CD4-positive, alpha-beta T cell (primary cell): ENCODE measurements around the gene GPAT2. TPM values are rescaled to one million over a fixed set of nuclear protein-coding genes. Genes with fewer than 3 reads are reported as not detected.
A peak's percentile ranks its signal among the peaks of the same experiment; 100 is the strongest.

Experiments used
- ATAC-seq: fragments of 200-7000 bp; cut with Tn5 transposase; one replicate; pipeline ENCODE4 v1.10.0; 2022; ENCODE audit warnings: mild to moderate bottlenecking; ENCODE audit not compliant: poor library complexity
- CTCF ChIA-PET: fragments of 350-600 bp; sonication (Branson Sonifier 250); formaldehyde crosslinking; loops from one replicate; lab custom pipeline; 2021; ENCODE audit warnings: antibody characterized with exemption, inconsistent platforms; lab: Charles Lee
- POLR2A ChIA-PET: fragments of 350-600 bp; sonication (Branson Sonifier 250); formaldehyde crosslinking; loops from one replicate; lab custom pipeline; 2021; ENCODE audit warnings: antibody characterized with exemption, inconsistent platforms; lab: Charles Lee
- DNase-seq, 14 experiments: peaks; one replicate each; pipeline ENCODE4 v3.0.0-alpha.2; 2013 to 2020; ENCODE audit warnings: mixed read lengths in 2 of 14
- H3K27ac ChIP-seq, 2 donors: one replicate each; pipeline versions ENCODE4 v1.5.1 to v1.7.0; 2013; ENCODE audit warnings: low read length in 2 of 2, low read depth in 1 of 2, mild to moderate bottlenecking in 1 of 2
- H3K27me3 ChIP-seq, 2 experiments: 1 replicate in 1 of 2; 2 replicates in 1 of 2; pipeline versions ENCODE4 v1.6.1 to v1.7.0; 2013; ENCODE audit warnings: low read length in 2 of 2, control low read depth in 1 of 2, mild to moderate bottlenecking in 1 of 2, moderate library complexity in 1 of 2; ENCODE audit not compliant: insufficient read depth in 2 of 2, control insufficient read depth in 1 of 2
- H3K36me3 ChIP-seq: one replicate; pipeline ENCODE4 v1.6.1; 2013; ENCODE audit warnings: low read length, control low read depth; ENCODE audit not compliant: insufficient read depth
- H3K4me1 ChIP-seq: one replicate; pipeline ENCODE4 v1.6.1; 2013; ENCODE audit warnings: low read length, control low read depth; ENCODE audit not compliant: insufficient read depth
- H3K4me3 ChIP-seq: one replicate; pipeline ENCODE4 v1.5.1; 2013; ENCODE audit warnings: mild to moderate bottlenecking, low read length, moderate library complexity
- H3K9me3 ChIP-seq, 2 experiments: 1 replicate in 1 of 2; 2 replicates in 1 of 2; pipeline versions ENCODE4 v1.6.1 to v1.7.0; 2013; ENCODE audit warnings: low read length in 2 of 2, mild to moderate bottlenecking in 2 of 2, control low read depth in 1 of 2, moderate library complexity in 1 of 2; ENCODE audit not compliant: control insufficient read depth in 1 of 2, insufficient read depth in 1 of 2
- H3K27ac Mint-ChIP-seq: one replicate; pipeline ENCODE4 v1.8.0; 2020; ENCODE audit warnings: mixed read lengths
- H3K27me3 Mint-ChIP-seq: one replicate; pipeline ENCODE4 v1.8.0; 2021; ENCODE audit warnings: mixed read lengths
- H3K36me3 Mint-ChIP-seq: one replicate; pipeline ENCODE4 v1.8.0; 2021; ENCODE audit warnings: low read depth, mixed read lengths
- H3K4me1 Mint-ChIP-seq: one replicate; pipeline ENCODE4 v1.8.0; 2021; ENCODE audit warnings: low read depth, mixed read lengths
- H3K4me3 Mint-ChIP-seq: one replicate; pipeline ENCODE4 v1.8.0; 2020; ENCODE audit warnings: mild to moderate bottlenecking, mixed read lengths
- H3K9me3 Mint-ChIP-seq: one replicate; pipeline ENCODE4 v1.8.0; 2020; ENCODE audit warnings: mixed read lengths
- CTCF ChIP-seq: fragments of 200-600 bp; IDR thresholded peaks from one replicate; pipeline ENCODE4 v1.8.0; 2022; ENCODE audit warnings: antibody characterized with exemption, mild to moderate bottlenecking
- intact Hi-C, 2 experiments: fragments of 100-400 bp; cut with DNase I in 1 of 2; cut with micrococcal nuclease in 1 of 2; formaldehyde crosslinking; loops; one replicate each; pipeline versions ENCODE4 v1.15.1 to v1.9.0; 2023 to 2025; cut with DNase I, micrococcal nuclease
- total RNA-seq, 174 experiments: library from RNA in 2 of 174; stranded (reverse) in 2 of 174; gene quantifications; one replicate each; pipeline ENCODE4 v1.2.3 and lab custom pipeline; 2021 to 2026

GPAT2 gene
- total RNA-seq, 2 experiments from 2014 or later, result 1.3 to 2.0 TPM

- no peak overlapping the region for H3K27ac Mint-ChIP-seq
- ChIA-PET CTCF (no interaction called here), POLR2A (no interaction called here)
- no peaks in the 10 kb centered on the region for H3K36me3 Mint-ChIP-seq
- Histone ChIP-seq H3K36me3 (no peaks in the 10 kb centered on the region), H3K27me3 (no peaks in the 10 kb centered on the region), H3K9me3 (peaks cover 0 to 9% of the 10 kb centered on the region in 2 experiments), H3K4me1 (no peaks in the 10 kb centered on the region), H3K27ac (no peak overlapping the region), H3K4me3 (no peak overlapping the region)
- TF ChIP-seq CTCF, result no peak
- no peak overlapping the region for H3K4me3 Mint-ChIP-seq
- intact Hi-C loops, result no loop called here
- ATAC-seq, result no peak
- peaks cover 5% of the 10 kb centered on the region for H3K27me3 Mint-ChIP-seq
- no peaks in the 10 kb centered on the region for H3K4me1 Mint-ChIP-seq
- H3K9me3 Mint-ChIP-seq, result no peaks in the 10 kb centered on the region
- peak in 1 of 14 experiments; percentile 16 for DNase-seq
These were observed 47.7 kb upstream of the GPAT2 start for GRCh38 chr2:96082211-96083063.

- H3K4me3 Mint-ChIP-seq, result no peak overlapping the region
- intact Hi-C loops, result no loop called here
- no peaks in the 10 kb centered on the region for H3K9me3 Mint-ChIP-seq
These were observed 46.3 kb upstream of the GPAT2 start for GRCh38 chr2:96081042-96081441.

GRCh38 chr2:96075199-96075771 is 40.6 kb upstream of the GPAT2 start:
- Mint-ChIP-seq H3K27me3 (no peaks in the 10 kb centered on the region), H3K4me3 (no peak overlapping the region), H3K4me1 (no peaks in the 10 kb centered on the region), H3K9me3 (peaks cover 5% of the 10 kb centered on the region), H3K36me3 (no peaks in the 10 kb centered on the region), H3K27ac (no peak overlapping the region)
- DNase-seq, result no peak
- ChIA-PET POLR2A (no interaction called here), CTCF (no interaction called here)
- Histone ChIP-seq H3K4me3 (no peak overlapping the region), H3K36me3 (no peaks in the 10 kb centered on the region), H3K27me3 (no peaks in the 10 kb centered on the region), H3K27ac (no peak overlapping the region), H3K4me1 (no peaks in the 10 kb centered on the region), H3K9me3 (peaks cover 4 to 8% of the 10 kb centered on the region in 2 experiments)
- TF ChIP-seq CTCF, result no peak
- no peak for ATAC-seq
- intact Hi-C loops, result no loop called here

More at GRCh38 chr2:96081042-96081441, 46.3 kb upstream of the GPAT2 start:
- ATAC-seq (no peak), DNase-seq (no peak)
- no peaks in the 10 kb centered on the region for H3K36me3 ChIP-seq
- peaks cover 5% of the 10 kb centered on the region for H3K27me3 Mint-ChIP-seq
- TF ChIP-seq CTCF, result no peak
- H3K4me3 ChIP-seq, result no peak overlapping the region
- no peaks in the 10 kb centered on the region for H3K4me1 ChIP-seq
- H3K27ac ChIP-seq, result no peak overlapping the region
- ChIA-PET POLR2A (no interaction called here), CTCF (no interaction called here)
- no peaks in the 10 kb centered on the region for H3K27me3 ChIP-seq
- H3K4me1 Mint-ChIP-seq, result no peaks in the 10 kb centered on the region
- H3K9me3 ChIP-seq, result peaks cover 0 to 11% of the 10 kb centered on the region in 2 experiments
- H3K27ac Mint-ChIP-seq, result no peak overlapping the region
- no peaks in the 10 kb centered on the region for H3K36me3 Mint-ChIP-seq
